ENCODE measurements around the gene DTX3L. TPM values are rescaled to one million over a fixed set of nuclear protein-coding genes. Genes with fewer than 3 reads are reported as not detected.

The DTX3L gene
- total RNA-seq, 1 experiment from 2014 or later = 18.9 TPM

DNA sequence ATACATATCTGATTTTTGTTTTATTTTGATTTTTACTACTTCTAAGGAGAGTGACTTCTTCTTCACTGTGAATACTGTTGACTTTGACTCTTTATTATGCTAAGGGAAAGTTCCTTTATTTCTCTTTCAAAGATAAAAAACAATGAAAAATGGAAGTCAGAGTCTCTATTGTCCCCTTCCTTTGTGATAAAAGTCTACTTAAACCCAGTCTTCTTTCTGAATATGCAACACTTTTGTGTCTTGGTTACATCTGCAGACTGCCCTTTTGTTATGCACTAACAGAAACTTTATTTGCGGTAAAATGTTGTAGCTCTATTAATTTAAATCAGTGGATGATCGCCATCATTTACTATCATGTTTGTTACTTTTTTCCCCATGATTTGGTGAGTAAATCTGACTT is 26.5 kb downstream of the DTX3L start:
- ChIA-PET POLR2A (ENCODE audit: low non-redundant PET) (no interaction called here), CTCF (no interaction called here)
- Histone ChIP-seq H3K27me3 (replicated peaks; ENCODE audit: insufficient read depth, low read depth, low read length, poor library complexity) (peaks cover 3% of the 10 kb centered on the region), H3K36me3 (ENCODE audit: insufficient read depth, low read length, poor library complexity, severe bottlenecking) (no peaks in the 10 kb centered on the region), H3K27ac (ENCODE audit: low read depth, low read length, poor library complexity, severe bottlenecking) (no peak overlapping the region), H3K9me3 (ENCODE audit: low read depth, low read length, poor library complexity, severe bottlenecking) (no peaks in the 10 kb centered on the region), H3K4me1 (ENCODE audit: insufficient read depth, low read length, poor library complexity, severe bottlenecking) (no peaks in the 10 kb centered on the region), H3K4me3 (ENCODE audit: low read depth, low read length, poor library complexity, severe bottlenecking) (no peak overlapping the region)
- TF ChIP-seq, protein P1, sequence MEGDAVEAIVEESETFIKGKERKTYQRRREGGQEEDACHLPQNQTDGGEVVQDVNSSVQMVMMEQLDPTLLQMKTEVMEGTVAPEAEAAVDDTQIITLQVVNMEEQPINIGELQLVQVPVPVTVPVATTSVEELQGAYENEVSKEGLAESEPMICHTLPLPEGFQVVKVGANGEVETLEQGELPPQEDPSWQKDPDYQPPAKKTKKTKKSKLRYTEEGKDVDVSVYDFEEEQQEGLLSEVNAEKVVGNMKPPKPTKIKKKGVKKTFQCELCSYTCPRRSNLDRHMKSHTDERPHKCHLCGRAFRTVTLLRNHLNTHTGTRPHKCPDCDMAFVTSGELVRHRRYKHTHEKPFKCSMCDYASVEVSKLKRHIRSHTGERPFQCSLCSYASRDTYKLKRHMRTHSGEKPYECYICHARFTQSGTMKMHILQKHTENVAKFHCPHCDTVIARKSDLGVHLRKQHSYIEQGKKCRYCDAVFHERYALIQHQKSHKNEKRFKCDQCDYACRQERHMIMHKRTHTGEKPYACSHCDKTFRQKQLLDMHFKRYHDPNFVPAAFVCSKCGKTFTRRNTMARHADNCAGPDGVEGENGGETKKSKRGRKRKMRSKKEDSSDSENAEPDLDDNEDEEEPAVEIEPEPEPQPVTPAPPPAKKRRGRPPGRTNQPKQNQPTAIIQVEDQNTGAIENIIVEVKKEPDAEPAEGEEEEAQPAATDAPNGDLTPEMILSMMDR (conservative IDR thresholded peaks at IDR 0.05; ENCODE audit: low read depth, low read length) = no peak
- no peak for TF ChIP-seq EZH2 (IDR thresholded peaks at IDR 0.05; ENCODE audit: borderline replicate concordance, low read depth, low read length, poor library complexity, severe bottlenecking)
- no peak for DNase-seq (ENCODE audit: low spot score)
- intact Hi-C loops (cut with micrococcal nuclease; ENCODE audit: unreplicated experiment) = no loop called here
- BruUV-seq (replicated peaks) = no TSS peak

DNA sequence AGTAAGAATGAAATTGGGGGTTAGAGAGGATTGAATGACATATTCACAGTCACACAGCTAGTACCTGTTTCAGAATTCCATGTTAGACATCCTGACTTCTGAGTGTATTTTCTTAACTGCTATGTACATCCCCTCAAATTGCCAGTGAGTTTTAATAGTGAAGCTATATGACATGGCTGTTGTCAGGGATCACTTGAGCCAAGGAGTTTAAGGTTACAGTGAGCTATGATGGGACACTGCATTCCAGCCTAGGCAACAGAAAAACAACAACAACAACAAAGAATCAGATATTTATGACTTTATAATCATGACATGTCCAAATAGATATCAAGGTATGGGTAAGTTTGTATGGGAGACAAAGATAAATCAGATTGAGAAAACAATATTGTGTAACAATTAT is 29.9 kb downstream of the DTX3L start:
- Histone ChIP-seq H3K36me3 (ENCODE audit: insufficient read depth, low read length, poor library complexity, severe bottlenecking) (no peaks in the 10 kb centered on the region), H3K27ac (ENCODE audit: low read depth, low read length, poor library complexity, severe bottlenecking) (no peak overlapping the region), H3K27me3 (replicated peaks; ENCODE audit: insufficient read depth, low read depth, low read length, poor library complexity) (peaks cover 3% of the 10 kb centered on the region), H3K4me1 (ENCODE audit: insufficient read depth, low read length, poor library complexity, severe bottlenecking) (no peaks in the 10 kb centered on the region), H3K4me3 (ENCODE audit: low read depth, low read length, poor library complexity, severe bottlenecking) (no peak overlapping the region), H3K9me3 (ENCODE audit: low read depth, low read length, poor library complexity, severe bottlenecking) (no peaks in the 10 kb centered on the region)
- TF ChIP-seq, protein P1 (conservative IDR thresholded peaks at IDR 0.05; ENCODE audit: low read depth, low read length) = no peak
- TF ChIP-seq EZH2 (IDR thresholded peaks at IDR 0.05; ENCODE audit: borderline replicate concordance, low read depth, low read length, poor library complexity, severe bottlenecking) = no peak
- intact Hi-C loops (cut with micrococcal nuclease; ENCODE audit: unreplicated experiment) = no loop called here
- no TSS peak for BruUV-seq (replicated peaks)
- ChIA-PET CTCF (no interaction called here), POLR2A (ENCODE audit: low non-redundant PET) (no interaction called here)
- DNase-seq (ENCODE audit: low spot score) = no peak

DNA sequence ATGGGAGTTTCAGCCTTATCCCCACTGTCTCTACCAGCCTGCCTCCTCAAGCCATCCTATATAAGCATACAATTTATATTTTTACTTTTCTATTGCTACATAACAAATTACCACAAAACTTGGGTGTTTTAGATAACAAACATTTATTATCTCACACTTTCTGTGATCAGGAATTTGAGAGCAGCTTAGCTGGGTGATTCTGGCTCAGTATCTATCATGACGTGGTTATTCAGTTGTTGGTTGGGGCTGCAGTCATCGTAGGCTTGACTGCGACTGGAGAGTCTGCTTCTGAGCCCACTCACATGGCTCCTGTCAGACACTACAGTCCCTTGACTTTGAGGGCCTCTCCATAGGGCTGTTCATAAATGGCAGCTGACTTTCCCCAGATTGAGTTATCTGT is 34.0 kb downstream of the DTX3L start:
- no peaks in the 10 kb centered on the region for H3K9me3 ChIP-seq (ENCODE audit: low read depth, low read length, poor library complexity, severe bottlenecking)
- ChIA-PET POLR2A (ENCODE audit: low non-redundant PET) (no interaction called here), CTCF (no interaction called here)
- no peaks in the 10 kb centered on the region for H3K4me1 ChIP-seq (ENCODE audit: insufficient read depth, low read length, poor library complexity, severe bottlenecking)
- no peak for TF ChIP-seq EZH2 (IDR thresholded peaks at IDR 0.05; ENCODE audit: borderline replicate concordance, low read depth, low read length, poor library complexity, severe bottlenecking)
- TF ChIP-seq, protein P1 (conservative IDR thresholded peaks at IDR 0.05; ENCODE audit: low read depth, low read length) = no peak
- H3K36me3 ChIP-seq (ENCODE audit: insufficient read depth, low read length, poor library complexity, severe bottlenecking) = no peaks in the 10 kb centered on the region
- no peak overlapping the region for H3K27ac ChIP-seq (ENCODE audit: low read depth, low read length, poor library complexity, severe bottlenecking)
- peaks cover 6% of the 10 kb centered on the region for H3K27me3 ChIP-seq (replicated peaks; ENCODE audit: insufficient read depth, low read depth, low read length, poor library complexity)
- BruUV-seq (replicated peaks) = no TSS peak
- no peak for DNase-seq (ENCODE audit: low spot score)
- intact Hi-C loops (cut with micrococcal nuclease; ENCODE audit: unreplicated experiment) = no loop called here
- no peak overlapping the region for H3K4me3 ChIP-seq (ENCODE audit: low read depth, low read length, poor library complexity, severe bottlenecking)

All from A673 (cell line).